GM23248 (cell line): ENCODE measurements around the gene MRPS31.

ENCODE experiments used
- EZH2 ChIP-seq: fragments of 200-600 bp; sonication (generic); IDR thresholded peaks from 2 replicates; pipeline ENCODE4 v1.6.1; 2018; ENCODE audit warnings: antibody characterized with exemption, mild to moderate bottlenecking; ENCODE audit not compliant: insufficient read depth, poor library complexity, severe bottlenecking
- EZH2phosphoT487 ChIP-seq: fragments of 200-600 bp; sonication (generic); IDR thresholded peaks from 2 replicates; pipeline ENCODE4 v1.6.1; 2018; ENCODE audit warnings: antibody characterized with exemption, moderate library complexity, mild to moderate bottlenecking, low read depth; ENCODE audit not compliant: insufficient read depth

DNA sequence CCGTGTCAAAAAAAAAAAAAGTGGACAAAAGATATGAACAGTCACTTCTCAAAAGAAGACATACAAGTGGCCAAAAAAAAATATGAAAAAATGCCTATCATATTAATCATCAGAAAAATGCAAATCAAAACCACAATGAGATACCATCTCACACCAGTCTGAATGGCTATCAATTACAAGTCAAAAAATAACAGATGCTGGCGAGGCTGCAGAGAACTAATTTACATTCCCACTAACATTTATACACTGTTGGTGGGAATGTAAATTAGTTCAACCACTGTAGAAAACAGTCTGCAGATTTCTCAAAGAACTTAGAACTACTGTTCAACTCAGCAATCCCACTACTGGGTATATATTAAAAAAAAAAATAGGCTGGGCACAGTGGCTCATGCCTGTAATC, 78.0 kb downstream of the MRPS31 start:
- TF ChIP-seq EZH2 (no peak), EZH2phosphoT487 (no peak)
